ENCODE results near the gene AGTPBP1.

The AGTPBP1 gene

DNA sequence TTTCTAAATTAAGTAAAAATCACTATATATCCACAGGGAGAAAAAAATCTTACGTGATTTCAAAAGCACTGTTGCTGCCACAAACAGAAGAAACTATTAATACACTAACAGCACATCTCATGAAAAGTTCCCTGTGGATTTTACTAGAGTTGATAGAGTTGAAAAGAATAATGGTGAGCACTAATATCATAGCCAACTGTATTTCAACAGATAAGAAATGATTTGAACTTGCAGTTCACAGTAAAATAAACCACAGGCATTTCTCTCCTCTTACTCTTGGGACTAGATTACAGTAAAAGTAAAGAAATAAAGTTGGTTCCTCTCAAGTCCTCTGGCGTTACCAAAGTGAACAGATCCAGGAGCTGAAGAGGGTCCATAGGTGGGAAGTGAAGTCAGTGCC is 27.9 kb downstream of the AGTPBP1 start:
- TF ChIP-seq, protein P1, sequence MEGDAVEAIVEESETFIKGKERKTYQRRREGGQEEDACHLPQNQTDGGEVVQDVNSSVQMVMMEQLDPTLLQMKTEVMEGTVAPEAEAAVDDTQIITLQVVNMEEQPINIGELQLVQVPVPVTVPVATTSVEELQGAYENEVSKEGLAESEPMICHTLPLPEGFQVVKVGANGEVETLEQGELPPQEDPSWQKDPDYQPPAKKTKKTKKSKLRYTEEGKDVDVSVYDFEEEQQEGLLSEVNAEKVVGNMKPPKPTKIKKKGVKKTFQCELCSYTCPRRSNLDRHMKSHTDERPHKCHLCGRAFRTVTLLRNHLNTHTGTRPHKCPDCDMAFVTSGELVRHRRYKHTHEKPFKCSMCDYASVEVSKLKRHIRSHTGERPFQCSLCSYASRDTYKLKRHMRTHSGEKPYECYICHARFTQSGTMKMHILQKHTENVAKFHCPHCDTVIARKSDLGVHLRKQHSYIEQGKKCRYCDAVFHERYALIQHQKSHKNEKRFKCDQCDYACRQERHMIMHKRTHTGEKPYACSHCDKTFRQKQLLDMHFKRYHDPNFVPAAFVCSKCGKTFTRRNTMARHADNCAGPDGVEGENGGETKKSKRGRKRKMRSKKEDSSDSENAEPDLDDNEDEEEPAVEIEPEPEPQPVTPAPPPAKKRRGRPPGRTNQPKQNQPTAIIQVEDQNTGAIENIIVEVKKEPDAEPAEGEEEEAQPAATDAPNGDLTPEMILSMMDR (IDR thresholded peaks at IDR 0.05; ENCODE audit: low read depth, low read length) = no peak
- H3K4me3 ChIP-seq (ENCODE audit: low read depth, low read length) = no peak overlapping the region

DNA sequence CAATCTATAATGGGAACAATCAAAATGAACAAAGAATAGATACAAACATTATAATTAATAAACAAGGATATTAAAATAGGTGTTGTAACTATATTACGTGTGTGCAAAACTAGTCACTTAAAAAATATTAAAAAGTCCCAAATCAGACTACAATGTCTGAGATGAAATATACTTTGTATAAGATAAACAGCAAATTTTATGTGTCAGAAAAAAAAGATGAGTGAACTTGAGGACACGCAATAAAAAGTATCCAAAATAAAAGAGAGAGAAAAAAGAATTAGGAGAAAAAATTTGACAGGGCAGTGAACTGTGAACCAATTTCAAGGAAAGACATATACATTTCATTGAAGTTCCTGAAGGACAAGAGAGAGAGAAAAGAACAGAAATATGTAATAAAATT is 37.0 kb downstream of the AGTPBP1 start:
- TF ChIP-seq, protein P1 (IDR thresholded peaks at IDR 0.05; ENCODE audit: low read depth, low read length) = no peak
- H3K4me3 ChIP-seq (ENCODE audit: low read depth, low read length) = no peak overlapping the region

DNA sequence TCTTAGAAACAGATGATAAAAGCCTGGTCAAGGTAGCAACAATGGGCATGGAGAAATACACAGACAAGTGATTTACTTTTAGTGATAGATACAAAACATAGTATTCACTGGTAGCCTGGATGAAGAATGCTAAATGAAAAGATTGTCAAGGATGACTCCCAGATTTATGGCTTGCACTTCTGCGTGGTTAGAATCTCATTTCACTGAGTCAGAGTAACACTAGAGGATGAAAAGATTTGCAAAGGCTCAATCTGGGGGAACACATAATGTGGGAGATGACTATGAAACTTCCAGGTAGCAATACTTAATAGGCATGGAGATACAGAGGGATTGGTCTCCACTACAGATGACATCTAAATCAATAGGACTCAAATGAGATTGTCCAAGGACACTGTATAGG is 38.4 kb downstream of the AGTPBP1 start:
- no peak overlapping the region for H3K4me3 ChIP-seq (ENCODE audit: low read depth, low read length)
- TF ChIP-seq, protein P1 (IDR thresholded peaks at IDR 0.05; ENCODE audit: low read depth, low read length) = no peak

DNA sequence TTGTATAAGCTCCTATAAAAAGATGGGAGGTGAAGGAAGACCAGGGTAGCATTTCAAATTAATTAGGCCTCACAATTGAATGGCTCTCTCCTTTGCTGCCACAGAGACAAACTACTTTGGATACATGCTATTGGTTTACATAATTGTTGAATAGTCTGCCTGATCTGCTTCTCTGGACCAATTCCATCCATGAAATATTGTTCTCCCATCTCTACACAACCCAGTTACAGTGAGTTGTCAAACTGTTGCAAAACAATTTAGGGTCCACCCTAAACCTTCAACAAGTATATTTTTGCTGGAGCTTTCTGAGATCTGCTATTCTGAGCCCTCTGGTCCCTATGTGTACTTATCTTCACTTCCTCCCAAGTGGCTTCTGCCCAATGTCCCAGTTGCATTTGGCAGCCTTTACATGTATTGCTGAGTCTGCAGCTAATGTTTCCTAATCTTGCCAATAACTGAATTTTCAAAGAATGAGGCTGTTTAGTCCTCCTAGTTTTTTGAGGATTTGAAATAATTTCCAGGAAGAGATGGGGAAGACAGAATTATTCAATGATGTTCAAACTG is 38.9 kb downstream of the AGTPBP1 start:
- TF ChIP-seq, protein P1 (IDR thresholded peaks at IDR 0.05; ENCODE audit: low read depth, low read length) = no peak
- H3K4me3 ChIP-seq (ENCODE audit: low read depth, low read length) = no peak overlapping the region

DNA sequence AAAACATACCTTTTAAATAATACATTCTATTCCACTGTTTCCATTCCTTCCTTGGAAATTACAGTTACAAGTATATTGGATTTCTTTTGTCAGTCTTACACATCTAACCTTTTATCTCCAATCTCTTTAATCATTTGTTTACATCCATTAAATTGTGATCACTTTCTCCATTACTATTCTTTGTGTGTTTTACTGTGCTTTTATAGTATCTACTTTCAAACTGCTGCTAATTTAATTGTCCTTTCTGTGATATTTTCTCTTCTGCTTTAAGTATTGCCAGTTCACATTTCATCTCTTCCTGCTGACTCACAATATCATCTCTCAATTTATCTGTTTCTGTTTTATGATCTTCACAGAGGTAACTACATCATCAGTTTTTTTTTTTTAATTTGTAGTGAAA is 39.6 kb downstream of the AGTPBP1 start:
- H3K4me3 ChIP-seq (ENCODE audit: low read depth, low read length) = no peak overlapping the region
- TF ChIP-seq, protein P1 (IDR thresholded peaks at IDR 0.05; ENCODE audit: low read depth, low read length) = no peak

DNA sequence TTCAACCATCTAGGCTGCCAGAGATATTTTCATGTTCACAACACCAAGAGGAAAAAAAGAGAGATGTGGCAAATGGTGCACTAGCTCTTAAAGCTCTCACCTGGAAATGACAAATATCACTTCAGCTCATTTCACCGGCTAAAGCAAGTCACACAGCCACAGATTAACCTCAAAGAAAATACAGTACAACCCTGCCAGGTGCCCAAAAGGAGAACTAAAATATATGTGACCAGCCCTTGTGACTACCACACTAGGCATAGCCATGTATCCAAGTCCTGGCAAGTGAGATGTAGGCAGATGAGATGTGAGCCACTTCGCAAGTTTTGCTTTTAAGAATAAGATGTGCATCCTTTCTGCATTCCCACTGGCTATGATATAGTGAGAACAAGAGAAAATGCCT is 41.4 kb downstream of the AGTPBP1 start:
- TF ChIP-seq, protein P1 (IDR thresholded peaks at IDR 0.05; ENCODE audit: low read depth, low read length) = no peak
- H3K4me3 ChIP-seq (ENCODE audit: low read depth, low read length) = no peak overlapping the region

DNA sequence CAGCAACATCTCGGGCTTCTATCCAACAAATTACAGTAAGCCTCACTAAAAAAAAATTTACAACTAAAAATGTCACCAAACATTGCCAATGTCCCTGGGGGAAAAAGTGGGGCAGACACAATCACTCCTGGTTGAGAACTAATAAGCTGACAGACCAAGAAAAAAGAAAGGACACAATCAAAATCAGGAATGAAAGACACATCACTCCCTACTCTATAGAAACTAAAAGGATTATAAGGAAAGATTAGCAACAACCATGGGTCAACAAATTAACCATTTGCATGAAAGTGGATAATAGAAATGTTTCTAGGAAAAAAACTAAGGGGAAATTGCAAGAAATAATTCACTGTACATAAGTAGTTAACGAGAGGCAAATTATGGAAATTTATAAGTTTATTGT is 53.4 kb downstream of the AGTPBP1 start:
- no peak overlapping the region for H3K4me3 ChIP-seq (ENCODE audit: low read depth, low read length)
- TF ChIP-seq, protein P1 (IDR thresholded peaks at IDR 0.05; ENCODE audit: low read depth, low read length) = no peak
